ENCODE measurements around the gene GRIN2A.

- no peak for TF ChIP-seq POLR2AphosphoS5 (IDR thresholded peaks at IDR 0.05; ENCODE audit: borderline replicate concordance, low read depth, low read length)
- no peak for TF ChIP-seq EZH2 (IDR thresholded peaks at IDR 0.05)
Observed at GRCh38 chr16:10153985-10154384, 28.2 kb downstream of the GRIN2A start.

Data from SK-N-MC (cell line).